ENCODE data around the gene CACTIN.
"Not testable (repeated sequence)": the region's sequence is repeated elsewhere in the genome, so short reads cannot be mapped to it uniquely, and the experiment has no call there.

Gene CACTIN

DNA sequence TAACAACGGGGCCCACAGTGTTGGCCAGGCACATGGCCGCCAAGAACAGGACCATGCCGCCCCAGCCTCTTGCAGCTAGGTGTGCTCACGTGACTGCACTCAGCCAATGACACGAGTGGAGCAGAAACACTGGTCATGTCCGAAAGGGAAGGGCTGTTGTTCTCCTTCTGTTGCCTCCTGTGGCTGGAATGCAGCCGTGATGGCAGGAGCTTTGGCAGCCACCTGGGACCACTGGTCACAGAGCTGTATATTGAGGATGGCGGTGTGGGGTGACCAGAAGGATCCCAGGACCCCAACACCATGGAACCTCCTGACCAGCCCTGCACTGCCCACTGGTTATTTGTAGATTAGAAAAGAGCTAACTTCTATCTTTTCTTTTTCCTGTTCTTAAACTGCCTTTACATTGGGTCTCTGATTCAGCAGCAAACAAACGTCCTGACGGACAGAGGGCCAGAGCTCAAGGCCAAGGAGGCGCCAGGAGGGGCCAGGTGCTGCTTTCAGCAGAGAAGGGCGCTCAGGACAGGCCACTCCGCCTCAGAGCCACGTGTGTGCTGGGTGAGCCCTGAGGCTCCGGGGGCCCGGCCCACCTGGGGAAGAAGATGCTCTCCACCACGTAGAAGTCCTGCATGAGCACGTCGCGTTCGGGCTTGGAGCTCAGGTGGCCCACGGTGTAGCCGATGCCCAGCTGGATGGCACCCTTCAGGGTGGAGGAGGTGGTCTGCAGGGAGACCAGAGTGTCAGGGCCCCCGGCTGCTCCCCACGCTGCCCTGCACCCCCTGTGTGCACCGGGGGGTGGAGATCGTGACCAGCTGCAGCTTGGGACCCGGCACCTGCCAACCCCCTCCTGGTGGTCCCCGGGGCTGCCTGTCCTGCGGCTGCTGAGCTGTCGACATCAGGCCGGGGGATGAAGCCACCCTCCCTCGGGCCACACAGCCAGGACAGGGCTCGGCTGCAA is 35.0 kb upstream of the CACTIN start:
- DNase-seq: no peak

DNA sequence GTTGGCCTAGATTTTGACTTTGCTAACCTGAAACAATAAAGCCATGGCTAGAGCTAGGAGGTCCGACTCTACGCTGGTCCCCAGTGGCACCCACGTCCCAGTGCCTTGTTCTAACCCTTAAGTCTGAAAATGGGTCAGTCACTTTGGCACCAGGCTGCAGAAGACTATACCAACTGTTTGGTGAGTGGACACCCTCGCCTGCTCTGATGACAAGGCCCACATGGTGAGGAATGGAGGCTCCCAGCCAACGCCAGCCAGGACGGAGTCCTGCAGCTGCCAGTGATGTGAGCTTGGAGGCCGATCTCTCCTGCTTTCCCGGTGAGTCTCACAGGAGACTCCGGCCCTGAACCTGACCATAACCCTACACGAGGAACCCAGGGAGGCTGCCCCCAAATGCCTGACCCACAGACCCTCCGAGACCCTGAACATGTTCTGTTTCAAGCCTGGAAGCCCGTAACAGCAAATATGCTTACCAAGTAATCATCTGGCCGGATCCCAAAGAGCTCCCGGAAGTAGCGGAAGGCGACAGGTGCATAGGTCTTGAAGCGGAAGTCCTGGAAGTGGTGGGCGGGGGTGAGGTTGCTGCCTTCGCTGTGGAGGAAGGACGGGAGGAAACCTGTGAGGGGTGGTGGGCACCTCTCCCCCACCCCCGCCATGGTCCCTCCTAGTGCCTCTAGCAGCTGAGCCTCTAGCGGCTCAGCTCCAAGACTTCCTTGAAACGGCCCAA is 34.1 kb upstream of the CACTIN start:
- DNase-seq: no peak

DNA sequence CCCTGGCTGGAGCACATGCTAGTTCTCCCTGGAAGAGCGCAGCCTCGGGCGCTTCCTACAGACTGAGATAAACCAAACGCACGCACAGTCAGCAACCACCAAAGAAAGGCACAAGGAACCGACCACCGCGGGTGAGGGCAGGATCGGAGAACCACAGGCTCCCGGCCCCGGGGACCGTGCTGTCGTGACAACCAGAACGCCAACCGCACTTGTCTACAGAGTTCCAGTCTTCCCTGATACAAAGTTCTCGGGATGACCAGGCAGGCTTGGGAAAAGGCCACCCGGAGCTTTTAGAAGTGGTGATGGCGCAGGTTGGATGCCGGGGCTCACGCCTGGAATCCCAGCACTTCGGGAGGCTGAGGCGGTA is 33.1 kb upstream of the CACTIN start:
- DNase-seq: no peak

DNA sequence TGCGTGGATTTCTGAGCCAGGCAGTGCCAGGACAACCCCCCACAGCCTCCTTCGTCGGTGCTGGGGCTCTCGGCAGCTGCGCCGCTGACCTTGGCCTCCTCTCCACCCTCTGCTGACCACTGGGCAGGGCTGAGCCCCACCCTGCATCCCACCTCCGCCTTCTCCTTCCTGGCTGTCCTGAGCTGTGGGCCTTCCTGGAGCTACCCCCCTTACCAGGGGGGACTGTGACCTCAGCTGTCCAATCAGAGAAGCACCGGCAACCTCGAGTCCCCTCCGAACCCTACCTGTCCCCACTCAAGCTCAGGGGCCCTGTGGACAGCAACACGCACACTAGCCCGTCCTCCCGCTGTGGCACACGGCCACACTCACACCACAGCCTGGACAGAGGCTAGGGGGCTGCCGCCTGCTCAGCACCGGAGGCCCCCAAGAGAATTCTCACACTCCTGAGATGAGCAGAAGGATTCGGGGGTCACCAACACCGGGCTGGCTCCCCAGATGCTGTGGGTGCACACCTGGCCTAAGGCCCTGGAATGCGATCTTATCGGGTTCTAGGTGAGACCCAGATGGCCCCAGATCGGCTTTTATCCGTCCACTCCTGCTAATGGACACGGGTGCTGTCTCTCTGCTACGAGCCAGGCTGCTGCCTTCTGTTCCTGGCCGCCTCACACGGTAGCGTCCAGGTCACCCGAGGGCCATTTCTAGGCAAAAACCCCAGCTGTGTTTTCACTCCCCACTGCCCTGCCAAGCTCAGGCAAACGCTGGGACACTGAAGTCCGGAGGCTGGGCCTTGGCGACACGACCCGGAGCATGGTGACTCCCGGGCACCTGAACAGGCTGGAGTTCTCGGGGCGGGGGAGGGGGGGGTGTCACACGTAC is 32.5 kb upstream of the CACTIN start:
- no peak for DNase-seq

DNA sequence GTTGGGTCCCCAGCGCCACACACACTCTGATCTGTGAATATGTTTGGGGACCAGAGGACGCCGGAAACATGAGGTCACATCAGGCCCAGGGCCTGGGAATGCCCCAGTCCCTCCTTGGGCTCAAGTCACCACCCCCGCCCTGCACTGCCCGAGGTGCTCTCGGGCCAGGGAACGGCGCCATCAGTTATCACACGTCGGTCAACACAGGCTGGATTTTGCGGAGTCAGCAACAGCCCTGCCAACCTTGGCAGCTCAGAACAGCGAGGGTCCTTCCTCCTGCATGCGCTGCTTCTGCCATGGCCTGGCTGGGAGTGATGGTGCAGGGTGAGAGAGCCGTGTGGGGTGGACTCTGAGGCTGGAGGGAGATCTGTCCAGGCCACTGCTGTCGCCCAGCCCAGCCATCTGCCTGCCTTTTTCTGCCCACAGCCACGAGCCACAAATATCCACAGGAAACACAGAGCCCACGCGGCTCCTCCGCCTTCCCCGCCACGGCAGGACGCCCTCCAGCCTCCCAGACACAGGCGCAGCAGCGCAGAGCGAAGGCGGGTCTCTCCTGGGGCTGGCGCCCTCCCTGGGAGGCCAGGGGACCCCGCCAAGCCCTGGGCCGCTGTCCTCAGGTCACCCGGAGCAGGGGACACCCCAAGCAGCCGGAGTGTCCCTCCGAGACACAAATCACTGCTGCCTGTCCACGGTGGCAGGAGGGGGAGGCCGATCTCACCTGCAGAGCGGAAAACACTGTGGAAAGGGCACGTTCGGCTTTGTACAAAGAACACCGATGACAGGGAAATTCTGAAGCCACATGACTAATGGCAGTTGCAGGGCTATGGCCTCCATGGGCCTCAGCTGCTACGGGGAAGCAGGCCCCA is 31.6 kb upstream of the CACTIN start:
- no peak for DNase-seq

DNA sequence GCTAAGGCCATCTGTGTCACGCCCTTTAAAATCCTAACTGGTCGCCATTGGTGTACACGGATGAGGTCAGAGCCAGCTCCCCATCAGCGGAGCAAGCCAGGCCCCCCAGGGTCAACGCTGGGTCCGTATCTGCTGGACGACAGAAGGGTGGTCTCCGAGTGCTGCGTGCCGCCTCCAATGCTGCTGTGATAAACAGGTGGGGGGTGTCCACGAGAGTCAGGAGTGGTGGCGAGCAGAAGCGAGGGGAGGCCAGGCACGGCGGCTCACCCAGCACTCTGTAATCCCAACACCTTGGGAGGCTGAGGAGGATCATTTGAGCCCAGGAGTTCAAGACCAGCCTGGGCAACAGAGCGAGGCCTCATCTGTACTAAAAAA is 30.8 kb upstream of the CACTIN start:
- DNase-seq: no peak

DNA sequence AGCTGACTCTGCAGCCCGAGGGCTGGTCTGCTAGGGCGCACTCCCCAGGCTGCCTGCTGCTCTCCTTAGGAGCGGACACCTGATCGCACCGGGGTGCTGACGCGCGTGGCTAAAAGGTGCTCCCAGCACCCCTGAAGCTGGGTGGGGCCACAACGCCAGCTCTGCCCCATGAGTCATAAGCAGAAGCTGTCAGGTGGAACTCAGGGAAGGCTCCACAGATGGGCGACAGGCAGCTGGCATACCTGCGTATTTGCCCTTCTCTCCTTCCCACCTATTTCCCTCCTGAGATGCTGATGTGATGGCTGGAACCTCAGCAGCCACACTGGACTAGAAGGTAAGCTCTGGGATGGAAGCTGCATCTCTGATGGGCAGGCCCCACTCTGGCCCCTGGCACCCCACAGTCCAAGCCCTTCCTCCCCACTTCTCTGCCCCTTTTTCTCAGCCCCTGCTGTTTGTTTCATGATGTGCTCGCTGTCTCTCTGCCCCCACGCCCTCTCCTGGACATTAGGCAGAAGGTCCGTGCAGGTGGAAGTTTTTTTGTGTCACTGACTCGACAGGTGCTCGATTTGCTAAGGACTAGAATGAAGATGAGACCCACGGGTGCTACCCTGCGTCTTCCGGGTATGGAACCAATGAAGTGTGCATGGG is 30.3 kb upstream of the CACTIN start:
- DNase-seq: no peak

DNA sequence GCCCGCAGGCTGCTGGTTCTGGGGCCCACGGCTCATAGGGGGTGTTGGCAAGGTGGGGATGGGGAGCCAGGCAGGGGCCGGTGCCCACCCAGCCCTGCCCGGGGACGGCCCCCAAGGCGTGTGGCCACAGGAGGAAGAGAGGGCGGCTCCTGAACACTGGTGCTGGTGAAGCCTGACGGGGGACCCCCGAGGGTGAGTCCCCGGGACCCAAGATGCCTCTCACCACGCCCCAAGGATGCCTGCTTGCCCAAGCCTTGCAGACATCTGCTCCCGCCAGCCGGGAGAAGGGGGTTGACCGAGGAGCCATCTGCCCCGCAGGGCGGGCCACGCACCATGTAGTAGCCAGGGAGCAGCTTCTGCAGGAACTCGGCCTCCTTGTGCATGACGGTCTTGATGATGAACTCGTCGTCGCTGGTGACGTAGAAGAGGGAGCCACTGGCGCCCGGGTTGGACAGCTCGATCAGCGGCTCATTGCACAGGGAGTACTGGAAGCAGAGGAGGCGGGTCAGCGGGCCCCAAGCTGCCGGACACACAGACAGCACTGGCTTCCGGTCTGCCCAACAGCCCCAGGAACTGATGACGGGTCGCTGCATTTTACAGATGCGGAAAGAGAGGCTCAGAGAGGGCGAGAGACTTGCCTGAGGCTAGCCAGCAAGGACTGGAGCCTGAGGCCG is 29.6 kb upstream of the CACTIN start:
- DNase-seq: no peak

DNA sequence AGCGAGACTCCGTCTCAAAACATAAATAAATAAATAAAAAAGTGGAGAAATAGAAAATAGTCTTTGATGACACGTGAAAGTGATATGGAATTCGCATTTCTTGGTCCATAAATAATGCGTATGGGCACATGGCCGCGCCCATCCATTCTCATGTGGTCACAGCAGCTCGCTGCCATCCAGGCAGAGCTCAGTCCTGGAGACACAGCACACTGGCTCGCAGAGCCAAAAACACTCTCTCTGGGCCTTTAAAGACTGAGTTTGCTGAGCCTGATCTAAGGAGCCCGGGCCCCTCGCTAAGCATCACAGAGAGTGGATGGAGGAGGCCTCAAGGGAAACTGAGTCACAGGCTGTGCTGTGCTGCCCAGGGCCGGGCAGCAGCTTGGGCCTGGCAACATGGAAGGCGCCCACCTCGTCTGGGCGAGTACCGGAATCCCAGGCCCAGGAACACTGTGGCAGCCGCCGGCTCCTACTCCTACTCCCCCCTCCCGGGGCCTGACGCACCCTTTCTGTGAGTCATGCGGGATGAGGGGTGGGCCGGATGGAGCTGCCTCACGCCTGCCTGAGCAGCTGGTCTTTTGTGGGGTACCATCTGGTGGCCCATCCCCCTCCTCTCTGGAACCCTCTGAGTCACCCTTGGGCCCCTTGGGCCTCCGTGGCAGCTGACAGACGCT is 28.9 kb upstream of the CACTIN start:
- DNase-seq: no peak

DNA sequence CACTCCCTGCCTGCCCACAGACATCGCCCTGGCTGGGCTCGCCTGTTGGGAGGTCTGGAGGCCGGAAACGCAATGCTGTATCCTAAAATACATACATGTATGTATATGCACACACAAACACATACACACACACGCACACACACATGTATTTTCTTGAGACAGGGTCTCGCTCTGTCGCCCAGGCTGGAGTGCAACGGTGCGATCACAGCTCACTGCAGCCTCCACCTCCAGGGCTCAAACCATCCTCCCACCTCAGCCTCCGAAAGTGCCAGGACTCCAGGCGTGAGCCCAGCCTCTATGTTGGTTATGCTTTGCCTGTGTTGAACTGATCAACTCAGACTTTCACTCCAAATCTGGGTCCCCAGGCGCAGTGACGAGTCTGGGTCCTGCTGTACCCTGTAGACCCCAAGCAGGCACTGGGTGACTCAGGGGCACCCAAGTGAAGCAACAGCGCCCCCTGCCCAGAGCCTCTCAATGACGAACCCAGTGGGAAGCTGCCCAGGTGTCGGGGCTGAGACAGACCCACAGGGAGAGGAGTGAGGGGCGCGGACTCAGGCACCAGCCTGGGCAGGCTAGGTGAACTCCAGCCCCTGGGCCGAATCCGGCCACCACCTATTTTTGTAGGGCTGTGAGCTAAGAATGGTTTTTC is 27.4 kb upstream of the CACTIN start:
- DNase-seq: no peak

DNA sequence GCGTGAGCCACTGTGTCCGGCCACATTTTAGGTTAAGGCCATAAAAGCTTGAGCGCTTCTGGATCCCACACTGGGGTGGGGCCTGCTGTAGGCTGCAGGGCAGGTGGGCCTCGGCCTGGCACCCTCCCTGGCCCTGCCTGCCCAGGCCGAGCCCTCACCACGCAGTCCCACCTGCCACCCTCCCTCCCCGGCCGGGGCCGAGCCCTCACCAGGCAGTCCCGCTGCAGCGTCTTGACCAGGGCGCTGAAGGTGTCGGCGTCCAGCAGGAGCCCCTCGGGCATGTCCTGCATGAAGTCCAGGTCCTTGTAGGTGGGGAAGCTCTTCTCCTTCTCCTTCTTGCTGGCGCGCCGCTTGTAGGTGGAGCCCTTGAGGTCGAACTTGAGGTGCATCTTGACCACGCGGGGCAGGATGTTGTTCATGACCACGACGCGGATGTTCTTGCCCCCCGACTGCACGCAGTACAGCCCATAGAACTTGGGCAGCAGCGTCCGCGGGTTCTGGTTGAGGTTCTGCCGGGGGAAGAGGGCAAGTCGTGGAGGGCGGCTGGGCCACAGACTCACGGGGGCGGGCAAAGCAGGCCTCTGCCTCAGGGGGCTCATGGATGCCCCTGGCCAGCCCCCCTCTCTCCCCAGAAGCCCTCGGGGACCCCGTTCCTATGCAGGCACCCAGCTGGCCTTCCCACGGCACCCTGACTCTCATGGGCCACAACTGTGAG is 26.6 kb upstream of the CACTIN start:
- DNase-seq: no peak

DNA sequence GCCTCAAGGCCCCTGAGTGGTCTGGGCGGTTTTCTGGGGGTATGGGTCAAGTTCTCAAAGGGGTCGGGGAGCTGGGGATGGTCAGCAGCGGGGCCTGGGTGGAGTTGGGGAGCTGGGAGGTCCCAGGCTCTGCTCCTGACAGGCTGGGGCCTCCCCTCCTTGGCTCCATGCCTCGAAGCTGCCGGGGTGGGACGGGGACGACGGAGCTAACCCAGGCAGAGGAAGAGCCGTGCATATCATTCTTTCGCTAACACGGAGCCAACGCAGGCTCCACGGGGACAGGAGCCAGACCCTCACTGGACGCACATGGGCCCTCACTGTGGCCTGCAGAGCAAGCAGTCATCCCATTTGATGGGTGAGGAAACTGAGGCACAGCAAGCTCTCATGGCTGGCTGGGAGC is 25.8 kb upstream of the CACTIN start:
- DNase-seq: no peak

DNA sequence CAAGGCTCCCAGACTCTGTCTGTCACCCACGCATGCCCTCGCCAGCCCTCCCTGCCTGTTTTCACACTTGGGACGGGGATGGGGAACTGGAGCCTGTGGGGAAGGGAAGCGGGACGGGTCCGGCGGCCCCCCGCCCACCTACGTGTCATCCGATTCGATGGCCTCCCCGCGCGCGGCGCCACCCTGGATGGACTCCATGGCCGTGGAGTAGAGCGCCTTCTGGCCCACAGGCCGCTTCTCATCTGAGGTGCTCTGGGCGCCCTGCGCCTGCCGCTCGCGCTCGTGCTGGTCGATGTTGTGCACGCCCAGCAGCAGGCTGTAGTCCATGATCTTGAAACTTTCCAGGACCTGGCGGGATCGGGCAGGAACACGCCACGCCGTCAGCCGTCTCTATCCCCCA is 25.1 kb upstream of the CACTIN start:
- no peak for DNase-seq

DNA sequence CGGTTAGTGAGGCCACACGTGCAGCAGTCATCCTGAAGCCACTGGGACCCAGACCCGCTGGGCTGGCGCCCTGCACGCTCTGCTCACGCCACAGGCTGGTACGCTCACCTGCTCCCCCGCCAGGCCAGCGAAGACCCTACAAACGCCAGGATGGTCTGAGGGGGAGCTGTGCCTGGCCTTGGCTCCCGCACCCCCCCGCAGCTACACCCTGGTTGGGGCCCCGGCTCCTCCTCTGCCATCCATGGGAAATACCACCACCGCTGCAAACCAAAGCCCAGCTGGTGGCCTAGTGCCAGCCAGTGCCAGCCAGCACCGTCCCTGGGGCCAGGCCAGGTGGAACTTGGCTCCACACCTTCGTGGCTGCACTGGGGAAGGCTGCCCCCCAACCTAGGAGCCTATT is 23.3 kb upstream of the CACTIN start:
- DNase-seq: no peak

DNA sequence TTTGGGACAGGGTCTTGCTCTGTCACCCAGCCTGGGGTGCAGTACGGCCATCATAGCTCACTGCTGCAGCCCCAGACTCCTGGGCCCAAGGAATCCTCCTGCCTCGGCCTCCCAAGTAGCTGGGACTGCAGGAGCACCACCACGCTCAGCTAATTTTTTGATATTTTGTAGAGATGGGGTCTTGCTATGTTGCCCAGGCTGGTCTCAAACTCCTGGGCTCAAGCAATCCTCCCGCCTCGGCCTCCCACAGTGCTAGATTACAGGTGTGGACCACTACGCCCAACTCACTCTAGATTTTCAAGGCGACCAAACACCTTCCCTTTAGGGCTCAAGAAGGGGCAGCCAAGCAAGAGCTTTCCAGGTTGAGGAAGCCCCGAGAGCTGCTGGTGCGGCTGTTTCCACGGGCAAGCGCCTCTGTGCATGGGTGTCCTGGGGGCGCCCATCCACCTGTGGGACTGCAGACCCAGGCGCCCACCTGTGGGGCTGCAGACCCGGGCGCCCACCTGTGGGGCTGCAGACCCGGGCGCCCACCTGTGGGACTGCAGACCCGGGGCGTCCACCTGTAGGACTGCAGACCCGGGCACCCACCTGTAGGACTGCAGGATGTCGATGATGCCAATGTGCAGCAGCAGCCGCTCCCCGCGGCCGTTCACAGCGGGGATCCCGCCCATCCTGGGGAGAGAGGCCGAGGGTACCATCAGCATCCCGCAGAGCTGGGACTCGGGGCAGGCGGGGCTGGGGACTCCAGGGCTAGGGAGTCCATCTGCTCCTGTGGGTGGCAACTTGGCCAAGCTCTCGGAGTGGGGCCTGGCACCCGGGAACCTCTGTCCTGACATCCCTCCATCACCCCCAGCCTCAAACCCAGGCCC is 21.7 kb upstream of the CACTIN start:
- no peak for DNase-seq

DNA sequence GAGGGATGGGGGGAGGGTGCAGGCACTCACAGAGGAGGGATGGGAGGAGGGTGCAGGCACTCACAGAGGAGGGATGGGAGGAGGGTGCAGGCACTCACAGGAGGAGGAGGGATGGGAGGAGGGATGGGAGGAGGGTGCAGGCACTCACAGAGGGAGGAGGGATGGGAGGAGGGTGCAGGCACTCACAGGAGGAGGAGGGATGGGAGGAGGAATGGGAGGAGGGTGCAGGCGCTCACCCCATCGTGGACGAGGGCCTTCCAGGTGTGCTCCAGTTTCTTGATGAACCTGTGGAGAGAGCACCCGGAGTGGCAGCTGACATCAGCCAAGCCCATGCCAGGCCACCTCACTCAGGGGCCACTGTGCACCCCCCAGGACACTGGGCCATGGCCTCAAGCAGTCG is 20.5 kb upstream of the CACTIN start:
- DNase-seq: not testable (repeated sequence)

DNA sequence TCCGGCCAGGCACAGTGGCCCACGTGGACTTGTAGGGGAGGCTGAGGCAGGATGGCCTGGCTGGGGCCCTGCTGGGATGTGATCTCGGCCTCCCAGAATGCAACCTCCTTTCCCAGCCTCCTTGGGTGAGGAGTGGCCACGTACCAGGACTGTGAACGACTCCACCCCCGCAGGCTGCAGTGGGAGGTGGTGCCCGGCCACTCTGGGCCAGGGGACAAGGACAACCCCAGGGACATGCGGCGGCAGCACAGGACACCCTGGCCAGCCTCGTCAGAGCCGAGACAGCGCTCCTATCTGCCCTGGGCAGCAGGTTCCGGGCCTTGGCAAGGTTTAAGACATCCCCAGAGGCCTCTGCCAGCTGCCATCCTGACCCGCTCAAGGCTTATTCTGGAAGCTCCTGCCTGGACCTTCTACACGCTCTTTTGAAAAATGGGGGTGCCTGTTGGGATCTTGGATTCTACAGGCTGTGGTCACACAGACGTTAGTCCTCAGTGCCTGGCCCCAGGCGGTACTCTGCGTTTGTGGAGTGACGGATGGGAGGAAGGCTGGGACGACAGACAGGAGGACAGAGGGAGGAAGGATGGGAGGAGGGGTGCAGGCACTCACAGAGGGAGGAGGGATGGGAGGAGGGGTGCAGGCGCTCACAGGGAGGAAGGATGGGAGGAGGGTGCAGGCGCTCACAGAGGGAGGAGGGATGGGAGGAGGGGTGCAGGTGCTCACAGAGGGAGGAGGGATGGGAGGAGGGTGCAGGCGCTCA is 19.9 kb upstream of the CACTIN start:
- no peak for DNase-seq

DNA sequence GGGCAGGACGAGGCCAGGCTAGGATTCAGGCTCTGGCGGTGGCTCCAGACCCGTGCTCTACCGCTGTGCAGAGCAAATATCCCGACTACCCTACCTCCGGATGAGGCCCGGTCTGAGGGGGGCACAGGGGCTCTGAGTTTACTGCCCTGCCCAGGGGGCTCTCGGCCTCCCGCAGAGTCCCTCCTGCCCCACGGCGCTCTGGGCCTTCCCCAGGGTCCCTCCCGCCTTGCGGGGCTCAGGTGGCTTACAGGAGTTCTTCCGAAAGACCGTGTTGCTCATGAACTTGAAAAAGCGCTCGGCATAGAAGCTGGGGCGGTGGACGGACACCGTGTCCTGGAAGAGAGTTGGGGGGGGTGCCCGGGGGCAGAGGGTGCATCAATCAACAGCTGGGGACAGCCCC is 19.1 kb upstream of the CACTIN start:
- DNase-seq: no peak

All from T-helper 1 cell (primary cell).